Astrocyte of the spinal cord (primary cell): Measurements from ENCODE around the gene PLEKHA5.
"Not testable (repeated sequence)": the region's sequence is repeated elsewhere in the genome, so short reads cannot be mapped to it uniquely, and the experiment has no call there.

Source experiments
- DNase-seq: peaks from one replicate; pipeline ENCODE4 v3.0.0; 2011; ENCODE audit warnings: low read depth, low spot score
- H3K4me3 ChIP-seq: 2 replicates; pipeline ENCODE4 v1.5.1; 2011; ENCODE audit warnings: low read depth, mild to moderate bottlenecking, low read length, moderate library complexity
- in situ Hi-C: cut with HindIII; loops from 2 replicates; pipeline ENCODE4 v1.10.0; 2017; ENCODE audit warnings: low sequenced_read_pairs
- TF ChIP-seq, protein P1 (sequence below): IDR thresholded peaks from 2 replicates; pipeline ENCODE4 v1.5.1; 2012; ENCODE audit warnings: low read depth, mild to moderate bottlenecking, low read length, inconsistent platforms

PLEKHA5 gene

DNA sequence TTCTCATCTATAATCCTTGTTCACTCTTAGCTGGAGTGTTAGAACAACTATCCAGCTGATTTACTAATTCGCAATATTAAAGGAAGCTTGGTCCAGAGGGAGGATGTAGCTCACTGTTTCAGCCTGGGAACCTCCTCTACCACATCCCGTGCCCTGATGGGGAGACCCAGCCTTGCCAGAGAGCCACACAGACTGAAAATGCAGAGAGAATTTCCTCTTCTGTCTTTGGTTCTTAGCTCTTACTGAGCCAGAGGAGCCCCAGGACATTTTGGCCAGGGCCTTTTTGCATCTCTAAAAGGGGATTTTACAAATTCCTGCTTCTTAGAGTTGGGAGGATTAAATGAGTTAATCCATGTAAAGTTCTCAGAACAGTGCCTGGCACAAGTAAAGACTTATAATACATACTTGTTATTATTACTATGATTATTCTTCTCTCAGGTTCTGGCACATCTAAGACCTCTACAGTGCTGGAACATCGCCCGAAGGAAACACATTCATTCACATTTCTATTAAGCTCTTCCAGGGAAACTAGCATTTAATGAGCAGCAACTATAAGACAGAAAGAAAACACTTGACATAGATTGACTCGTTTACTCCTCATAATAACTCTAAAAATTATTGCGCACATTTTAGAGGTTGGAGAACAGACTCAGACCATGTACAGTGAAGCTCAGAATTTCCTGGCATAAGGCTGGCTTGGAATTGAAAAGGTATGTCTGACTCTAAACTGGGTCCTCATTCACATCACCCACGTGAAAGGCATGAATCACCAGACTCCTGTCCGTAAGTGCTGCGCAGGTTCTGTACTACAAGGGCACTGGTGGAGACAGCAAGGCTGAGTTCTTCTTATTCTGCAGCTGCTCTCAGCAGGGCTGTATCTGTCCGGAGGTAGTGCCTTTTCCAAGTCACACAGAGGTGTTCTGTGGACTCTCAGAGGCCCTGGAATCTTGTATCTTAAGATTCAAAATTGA is 282.0 kb downstream of the PLEKHA5 start:
- H3K4me3 ChIP-seq: no peak overlapping the region
- TF ChIP-seq, protein P1, sequence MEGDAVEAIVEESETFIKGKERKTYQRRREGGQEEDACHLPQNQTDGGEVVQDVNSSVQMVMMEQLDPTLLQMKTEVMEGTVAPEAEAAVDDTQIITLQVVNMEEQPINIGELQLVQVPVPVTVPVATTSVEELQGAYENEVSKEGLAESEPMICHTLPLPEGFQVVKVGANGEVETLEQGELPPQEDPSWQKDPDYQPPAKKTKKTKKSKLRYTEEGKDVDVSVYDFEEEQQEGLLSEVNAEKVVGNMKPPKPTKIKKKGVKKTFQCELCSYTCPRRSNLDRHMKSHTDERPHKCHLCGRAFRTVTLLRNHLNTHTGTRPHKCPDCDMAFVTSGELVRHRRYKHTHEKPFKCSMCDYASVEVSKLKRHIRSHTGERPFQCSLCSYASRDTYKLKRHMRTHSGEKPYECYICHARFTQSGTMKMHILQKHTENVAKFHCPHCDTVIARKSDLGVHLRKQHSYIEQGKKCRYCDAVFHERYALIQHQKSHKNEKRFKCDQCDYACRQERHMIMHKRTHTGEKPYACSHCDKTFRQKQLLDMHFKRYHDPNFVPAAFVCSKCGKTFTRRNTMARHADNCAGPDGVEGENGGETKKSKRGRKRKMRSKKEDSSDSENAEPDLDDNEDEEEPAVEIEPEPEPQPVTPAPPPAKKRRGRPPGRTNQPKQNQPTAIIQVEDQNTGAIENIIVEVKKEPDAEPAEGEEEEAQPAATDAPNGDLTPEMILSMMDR: no peak
- no peak for DNase-seq
- in situ Hi-C loops: no loop called here

DNA sequence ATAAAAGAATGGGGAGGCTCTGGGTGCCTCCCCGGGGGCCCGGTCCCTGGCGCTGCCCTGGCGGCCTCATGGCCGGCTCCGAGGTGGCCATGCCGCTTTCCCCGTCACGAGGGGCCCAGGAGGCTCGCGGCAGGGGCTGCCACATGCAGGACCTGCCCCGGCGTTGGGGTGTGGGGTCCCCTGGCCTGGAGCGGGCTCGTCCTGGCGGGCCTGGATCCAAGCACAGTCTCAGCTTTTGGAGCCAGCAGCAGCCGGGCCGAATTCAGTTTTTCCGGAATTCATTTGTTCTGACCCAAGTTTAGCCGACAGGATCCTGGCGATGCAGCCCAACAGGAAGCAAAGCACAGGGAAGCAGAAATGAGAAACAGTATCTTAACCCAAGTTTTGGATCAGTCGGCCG is 283.3 kb downstream of the PLEKHA5 start:
- H3K4me3 ChIP-seq: no peak overlapping the region
- no peak for DNase-seq
- in situ Hi-C loops: no loop called here
- TF ChIP-seq, protein P1: no peak

DNA sequence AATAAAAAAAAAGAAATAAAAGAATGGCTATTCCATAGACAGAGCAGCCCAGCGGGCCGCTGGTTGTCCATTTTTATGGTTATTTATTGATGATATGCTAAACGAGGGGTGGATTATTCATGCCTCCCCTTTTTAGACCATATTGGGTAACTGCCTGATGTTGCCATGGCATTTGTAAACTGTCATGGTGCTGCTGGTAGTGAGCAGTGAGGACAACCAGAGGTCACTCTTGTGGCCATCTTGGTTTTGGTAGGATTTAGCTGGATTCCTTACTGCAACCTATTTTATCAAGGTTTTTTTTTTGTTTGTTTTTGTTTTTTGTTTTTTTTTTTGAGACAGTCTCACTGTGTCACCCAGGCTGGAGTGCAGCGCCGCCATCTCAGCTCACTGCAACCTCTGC is 284.0 kb downstream of the PLEKHA5 start:
- in situ Hi-C loops, H3K4me3 ChIP-seq, DNase-seq: not testable (repeated sequence)

DNA sequence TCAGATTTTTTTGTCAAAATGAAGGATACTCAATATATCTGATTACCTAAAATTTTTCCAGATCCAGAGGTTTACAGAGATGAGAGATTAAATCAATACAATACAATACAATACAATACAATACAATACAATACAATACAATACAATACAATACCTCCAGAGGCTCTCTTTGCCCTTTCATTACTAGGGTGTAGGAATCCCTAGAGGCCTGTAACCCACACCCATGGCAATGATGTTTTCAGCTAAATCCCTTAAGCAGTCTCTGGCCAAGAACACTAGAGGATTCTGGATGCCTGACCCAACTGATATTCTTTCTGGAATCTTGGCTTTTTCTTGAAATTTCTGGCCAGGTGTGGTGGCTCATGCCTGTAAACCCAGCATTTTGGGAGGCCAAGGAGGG is 286.0 kb downstream of the PLEKHA5 start:
- TF ChIP-seq, protein P1: no peak
- DNase-seq: no peak
- in situ Hi-C loops: no loop called here
- H3K4me3 ChIP-seq: no peak overlapping the region

DNA sequence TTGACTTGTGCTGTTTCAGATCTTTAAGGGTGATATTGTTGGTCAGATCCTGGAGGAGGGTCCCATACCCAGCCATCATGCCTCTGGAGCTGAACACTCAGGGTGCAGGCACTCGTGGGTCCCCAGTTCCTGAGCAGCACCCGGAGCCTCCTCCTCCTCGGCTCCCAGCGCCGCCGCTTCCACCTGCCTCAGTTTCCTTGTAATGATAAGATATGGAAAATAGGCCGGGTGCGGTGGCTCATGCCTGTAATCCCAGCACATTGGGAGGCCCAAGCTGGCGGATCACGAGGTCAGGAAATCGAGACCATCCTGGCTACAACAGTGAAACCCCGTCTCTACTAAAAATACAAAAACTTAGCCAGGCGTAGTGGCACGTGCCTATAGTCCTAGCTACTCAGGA is 289.6 kb downstream of the PLEKHA5 start:
- no peak for DNase-seq
- H3K4me3 ChIP-seq: no peak overlapping the region
- TF ChIP-seq, protein P1: no peak
- in situ Hi-C loops: no loop called here

DNA sequence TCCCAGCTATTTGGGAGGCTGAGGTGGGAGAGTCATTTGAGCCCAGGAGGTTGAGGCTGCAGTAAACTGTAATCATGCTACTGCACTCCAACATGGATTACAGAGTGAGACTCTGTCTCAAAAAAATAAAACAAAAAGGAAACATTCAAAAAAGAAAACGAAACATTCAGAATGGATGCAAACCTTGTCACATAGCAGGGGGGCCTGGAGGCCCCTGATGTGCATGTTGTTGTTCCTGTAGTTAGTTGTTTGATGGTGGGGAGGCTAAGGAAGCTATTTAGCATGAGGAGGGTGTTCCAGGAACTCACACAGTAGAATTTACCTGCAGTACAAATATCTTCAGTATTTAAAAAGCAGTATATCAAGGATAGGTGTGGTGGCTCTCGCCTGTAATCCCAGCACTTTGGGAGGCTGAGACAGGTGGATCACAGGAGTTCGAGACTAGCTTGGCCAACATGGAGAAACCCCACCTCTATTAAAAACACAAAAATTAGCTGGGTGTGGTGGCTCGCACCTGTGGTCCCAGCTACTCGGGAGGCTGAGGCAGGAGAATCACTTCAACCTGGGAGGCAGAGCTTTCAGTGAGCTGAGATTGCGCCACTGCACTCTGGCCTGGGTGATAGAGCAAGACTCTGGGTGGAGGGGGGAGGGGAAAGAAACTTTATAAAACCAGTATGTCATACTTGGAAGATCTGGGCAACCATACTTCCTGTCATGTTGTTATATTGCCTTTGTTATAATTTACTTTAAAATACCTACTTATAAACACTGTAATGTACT is 292.2 kb downstream of the PLEKHA5 start:
- no peak for DNase-seq
- TF ChIP-seq, protein P1: no peak
- in situ Hi-C loops: no loop called here
- no peak overlapping the region for H3K4me3 ChIP-seq
